Central memory CD4-positive, alpha-beta T cell (primary cell): ENCODE data around the gene SLC12A2.

Source experiments
- DNase-seq: peaks from one replicate; pipeline ENCODE4 v3.0.0; 2022

SLC12A2 gene

GRCh38 chr5:128234928-128235641, 151.5 kb downstream of the SLC12A2 start:
- DNase-seq: no peak

- no peak for DNase-seq
Measured at GRCh38 chr5:128236334-128236733, 152.8 kb downstream of the SLC12A2 start.

- no peak for DNase-seq
Measured at GRCh38 chr5:128237000-128237399, 153.4 kb downstream of the SLC12A2 start.

GRCh38 chr5:128237546-128237945, 154.0 kb downstream of the SLC12A2 start:
- no peak for DNase-seq
